Hepatocyte (in vitro differentiated cells): ENCODE results near the gene KMO. TPM values are rescaled to one million over a fixed set of nuclear protein-coding genes. Genes with fewer than 3 reads are reported as not detected.
A peak's percentile ranks its signal among the peaks of the same experiment; 100 is the strongest.

ENCODE experiments used
- DNase-seq: peaks from one replicate; pipeline ENCODE4 v3.0.0-alpha.2; 2016; ENCODE audit warnings: low spot score
- H2AFZ ChIP-seq: fragments of 200-600 bp; sonication (generic); 2 replicates; pipeline ENCODE4 v1.6.0; 2016; ENCODE audit warnings: antibody characterized with exemption, mild to moderate bottlenecking
- H3K27ac ChIP-seq: fragments of 200-600 bp; sonication (generic); 2 replicates; pipeline ENCODE4 v1.5.1; 2016; ENCODE audit warnings: mild to moderate bottlenecking
- H3K27me3 ChIP-seq: fragments of 200-600 bp; sonication (generic); 2 replicates; pipeline ENCODE4 v1.6.1; 2016
- H3K36me3 ChIP-seq: fragments of 200-600 bp; sonication (generic); replicated peaks from 2 replicates; pipeline ENCODE4 v1.5.1; 2016; ENCODE audit warnings: low read depth; ENCODE audit not compliant: insufficient read depth
- H3K4me1 ChIP-seq: fragments of 200-600 bp; sonication (generic); 2 replicates; pipeline ENCODE4 v1.5.1; 2016; ENCODE audit warnings: mild to moderate bottlenecking, moderate library complexity; ENCODE audit not compliant: insufficient read depth
- H3K4me2 ChIP-seq: fragments of 200-600 bp; sonication (generic); 2 replicates; pipeline ENCODE4 v1.6.0; 2016
- H3K4me3 ChIP-seq: fragments of 200-600 bp; sonication (generic); 2 replicates; pipeline ENCODE4 v1.5.1; 2016; ENCODE audit warnings: mild to moderate bottlenecking
- H3K79me2 ChIP-seq: fragments of 200-600 bp; sonication (generic); 2 replicates; pipeline ENCODE4 v1.6.0; 2017; ENCODE audit warnings: mild to moderate bottlenecking
- H3K9me2 ChIP-seq: fragments of 200-600 bp; sonication (generic); replicated peaks from 2 replicates; pipeline ENCODE4 v1.6.0; 2017; ENCODE audit warnings: mild to moderate bottlenecking; ENCODE audit not compliant: insufficient read depth
- H3K9me3 ChIP-seq: fragments of 200-600 bp; sonication (generic); 2 replicates; pipeline ENCODE4 v1.5.1; 2016; ENCODE audit warnings: low read depth, mild to moderate bottlenecking
- H4K20me1 ChIP-seq: fragments of 200-600 bp; sonication (generic); 2 replicates; pipeline ENCODE4 v1.6.0; 2016; ENCODE audit warnings: mild to moderate bottlenecking; ENCODE audit not compliant: insufficient read depth, poor library complexity, severe bottlenecking
- CTCF ChIP-seq: fragments of 200-600 bp; sonication (generic); IDR thresholded peaks from 2 replicates; pipeline ENCODE4 v1.5.1; 2016; ENCODE audit warnings: antibody characterized with exemption, mild to moderate bottlenecking; ENCODE audit not compliant: poor library complexity
- EZH2 ChIP-seq: fragments of 200-600 bp; sonication (generic); IDR thresholded peaks from 2 replicates; pipeline ENCODE4 v1.6.1; 2016; ENCODE audit warnings: antibody characterized with exemption, mild to moderate bottlenecking, borderline replicate concordance
- EZH2phosphoT487 ChIP-seq: fragments of 200-600 bp; sonication (generic); IDR thresholded peaks from one replicate; pipeline ENCODE4 v1.6.1; 2018; ENCODE audit warnings: antibody characterized with exemption, mild to moderate bottlenecking, low read depth, moderate library complexity; ENCODE audit not compliant: unreplicated experiment, severe bottlenecking
- WGBS: methylation state at CpG from one replicate; pipeline ENCODE4 v1.1.6; 2016; ENCODE audit warnings: low lambda C conversion rate; ENCODE audit errors: missing lambda C conversion rate; 5-methylcytosine and 5-hydroxymethylcytosine counted together
- polyA plus RNA-seq: library from polyadenylated mRNA; unstranded; fragments of >200 nt; fragmentation: Nextera tagmentation; extraction: Ambion mirVana; gene quantifications from 2 replicates; pipeline ENCODE4 v1.2.1, GENCODE V29; 2016
- total RNA-seq: library from RNA; depleted of rRNA; stranded (reverse); fragments of >200 nt; gene quantifications from 2 replicates; pipeline ENCODE4 v1.2.3, GENCODE V29; 2014

The KMO gene
- 1.4 and 2.0 TPM in 2 replicates for total RNA-seq
- polyA plus RNA-seq, result 0.22 and 2.8 TPM in 2 replicates

GRCh38 chr1:241532162-241532531, at the start of gene KMO:
TSS of gene KMO (plus strand) at chr1:241532378. CDS start at chr1:241532445, 67 bp downstream.
- no peaks in the 10 kb centered on the region for H4K20me1 ChIP-seq
- H3K4me3 ChIP-seq, result peak within 1 kb of the TSS; percentile 16
- peaks cover 5% of the 10 kb centered on the region for H3K4me1 ChIP-seq
- TF ChIP-seq EZH2phosphoT487, result no peak
- TF ChIP-seq EZH2, result no peak
- no peak for TF ChIP-seq CTCF
- H3K27me3 ChIP-seq, result peaks cover 3% of the 10 kb centered on the region
- WGBS, result 19% methylated on average over 1 of the region's 1 CpG
- peak within 1 kb of the TSS; percentile 79 for H2AFZ ChIP-seq
- no peaks in the 10 kb centered on the region for H3K9me3 ChIP-seq
- H3K4me2 ChIP-seq, result peak within 1 kb of the TSS; percentile 71
- H3K79me2 ChIP-seq, result no peaks in the 10 kb centered on the region
- DNase-seq, result peak; percentile 23
- H3K9me2 ChIP-seq, result no peaks in the 10 kb centered on the region
- no peaks in the 10 kb centered on the region for H3K36me3 ChIP-seq
- no peak within 1 kb of the TSS for H3K27ac ChIP-seq

- WGBS, result 81% methylated on average over 1 of the region's 1 CpG
- Histone ChIP-seq H3K27me3 (no peaks in the 10 kb centered on the region), H3K4me3 (no peak overlapping the region), H3K9me2 (no peaks in the 10 kb centered on the region), H3K9me3 (no peaks in the 10 kb centered on the region), H3K27ac (no peak overlapping the region), H3K4me2 (no peak overlapping the region), H3K36me3 (no peaks in the 10 kb centered on the region), H4K20me1 (no peaks in the 10 kb centered on the region), H2AFZ (no peak overlapping the region), H3K4me1 (no peaks in the 10 kb centered on the region), H3K79me2 (no peaks in the 10 kb centered on the region)
- no peak for DNase-seq
- TF ChIP-seq CTCF (no peak), EZH2 (no peak), EZH2phosphoT487 (no peak)
Observed at GRCh38 chr1:241482761-241483250, 49.4 kb upstream of the KMO start.

- Histone ChIP-seq H3K9me2 (no peaks in the 10 kb centered on the region), H3K4me2 (no peak overlapping the region), H3K4me3 (no peak overlapping the region), H3K27ac (no peak overlapping the region), H3K27me3 (no peaks in the 10 kb centered on the region), H3K9me3 (no peaks in the 10 kb centered on the region), H3K4me1 (no peaks in the 10 kb centered on the region), H2AFZ (no peak overlapping the region), H4K20me1 (no peaks in the 10 kb centered on the region), H3K79me2 (no peaks in the 10 kb centered on the region), H3K36me3 (no peaks in the 10 kb centered on the region)
- WGBS, result 96% methylated on average over 3 of the region's 3 CpGs
- DNase-seq, result no peak
- TF ChIP-seq EZH2 (no peak), CTCF (no peak), EZH2phosphoT487 (no peak)
Observed at GRCh38 chr1:241485145-241485544, 47.0 kb upstream of the KMO start.

GRCh38 chr1:241485554-241485992, 46.6 kb upstream of the KMO start:
- H3K9me2 ChIP-seq, result no peaks in the 10 kb centered on the region
- no peak overlapping the region for H2AFZ ChIP-seq
- peak; percentile 8 for DNase-seq
- H3K4me2 ChIP-seq, result no peak overlapping the region
- H3K9me3 ChIP-seq, result no peaks in the 10 kb centered on the region
- H3K27ac ChIP-seq, result no peak overlapping the region
- H3K27me3 ChIP-seq, result no peaks in the 10 kb centered on the region
- TF ChIP-seq CTCF (peak; percentile 39), EZH2 (no peak)
- 70% methylated on average over 4 of the region's 4 CpGs for WGBS
- H3K4me3 ChIP-seq, result no peak overlapping the region
- no peaks in the 10 kb centered on the region for H4K20me1 ChIP-seq
- H3K36me3 ChIP-seq, result no peaks in the 10 kb centered on the region
- H3K79me2 ChIP-seq, result no peaks in the 10 kb centered on the region
- no peaks in the 10 kb centered on the region for H3K4me1 ChIP-seq
